Panc1 (cell line): ENCODE measurements around the gene COP1. TPM values are rescaled to one million over a fixed set of nuclear protein-coding genes. Genes with fewer than 3 reads are reported as not detected.

Source experiments
- ATAC-seq: fragments of 200-7000 bp; cut with Tn5 transposase; 2 replicates; pipeline ENCODE4 v1.9.1; 2020; ENCODE audit warnings: mild to moderate bottlenecking, moderate library complexity
- BruUV-seq: library from RNA; stranded (reverse); fragments of 400-500 nt; replicated peaks from 2 replicates; lab custom pipeline; 2021; lab: Mats Ljungman, UMichigan
- CTCF ChIA-PET: fragments of 300-600 bp; sonication (Branson Sonifier 250); formaldehyde crosslinking; loops from one replicate; lab custom pipeline; 2022; ENCODE audit warnings: antibody characterized with exemption; lab: Charles Lee
- POLR2A ChIA-PET: fragments of 300-600 bp; sonication (Branson Sonifier 250); formaldehyde crosslinking; loops from one replicate; lab custom pipeline; 2022; ENCODE audit warnings: antibody characterized with exemption; lab: Charles Lee
- DNase-seq: peaks from one replicate; pipeline ENCODE4 v3.0.0-alpha.2; 2010; ENCODE audit warnings: low read depth, low spot score
- H3K27ac ChIP-seq: 2 replicates; pipeline ENCODE4 v1.5.1; 2011; ENCODE audit warnings: mild to moderate bottlenecking, low read length, inconsistent platforms
- H3K27me3 ChIP-seq: fragments of 200-500 bp; sonication (Bioruptor generic); 2 replicates; pipeline ENCODE4 v1.6.0; 2014; ENCODE audit warnings: low read length, inconsistent platforms; ENCODE audit not compliant: control insufficient read depth, insufficient read depth
- H3K36me3 ChIP-seq: fragments of 200-500 bp; sonication (Bioruptor generic); 2 replicates; pipeline ENCODE4 v1.5.1; 2014; ENCODE audit warnings: inconsistent platforms, mild to moderate bottlenecking, low read length, moderate library complexity; ENCODE audit not compliant: control insufficient read depth, insufficient read depth
- H3K4me1 ChIP-seq: 2 replicates; pipeline ENCODE4 v1.5.1; 2011; ENCODE audit warnings: inconsistent platforms, mild to moderate bottlenecking, low read length, moderate library complexity; ENCODE audit not compliant: control insufficient read depth, insufficient read depth
- H3K4me3 ChIP-seq, 2 experiments: 2 replicates each; pipeline ENCODE4 v1.5.1; 2011 to 2012; ENCODE audit warnings: low read depth in 2 of 2, low read length in 2 of 2, mild to moderate bottlenecking in 2 of 2, inconsistent platforms in 1 of 2, moderate library complexity in 1 of 2
- H3K9me3 ChIP-seq: fragments of 200-500 bp; sonication (Bioruptor generic); 2 replicates; pipeline ENCODE4 v1.5.1; 2014; ENCODE audit warnings: low read depth, mild to moderate bottlenecking, inconsistent platforms, low read length, moderate library complexity; ENCODE audit not compliant: control insufficient read depth, insufficient read depth
- POLR2AphosphoS5 ChIP-seq: IDR thresholded peaks from 2 replicates; pipeline ENCODE4 v1.6.1; 2012; ENCODE audit warnings: mild to moderate bottlenecking, low read depth, low read length, moderate library complexity
- SIN3A ChIP-seq: IDR thresholded peaks from 2 replicates; pipeline ENCODE4 v1.6.1; 2012; ENCODE audit warnings: low read depth, mild to moderate bottlenecking, low read length, moderate library complexity, borderline replicate concordance; ENCODE audit not compliant: insufficient read depth
- TCF7L2 ChIP-seq: IDR thresholded peaks from 2 replicates; pipeline ENCODE4 v1.6.1; 2011; ENCODE audit warnings: mild to moderate bottlenecking, low read depth, low read length, inconsistent platforms
- in situ Hi-C: cut with HindIII; loops from 2 replicates; pipeline ENCODE4 v1.10.0; 2016; ENCODE audit warnings: low sequenced_read_pairs, low pct_unique_long_range_greater_than_20kb
- intact Hi-C: fragments of 100-400 bp; cut with micrococcal nuclease; formaldehyde crosslinking; loops from one replicate; pipeline ENCODE4 v1.10.0; 2022; ENCODE audit not compliant: unreplicated experiment
- total RNA-seq: library from RNA; stranded (reverse); gene quantifications from one replicate; pipeline ENCODE4 v1.2.1, GENCODE V29; 2021; ENCODE audit not compliant: unreplicated experiment
- TF ChIP-seq, protein P1 (sequence below), 2 experiments: IDR thresholded peaks; 2 replicates each; pipeline ENCODE4 v1.6.1; 2011 to 2012; ENCODE audit warnings: low read depth in 2 of 2, control low read depth in 1 of 2, low read length in 1 of 2, mild to moderate bottlenecking in 1 of 2, moderate library complexity in 1 of 2; ENCODE audit not compliant: insufficient read depth in 1 of 2
- TF ChIP-seq, protein P2 (sequence below): fragments of 450-650 bp; IDR thresholded peaks from 2 replicates; pipeline ENCODE4 v1.5.1; 2017; ENCODE audit warnings: mild to moderate bottlenecking

The COP1 gene
- total RNA-seq, 1 experiment from 2014 or later: 36.5 TPM

DNA sequence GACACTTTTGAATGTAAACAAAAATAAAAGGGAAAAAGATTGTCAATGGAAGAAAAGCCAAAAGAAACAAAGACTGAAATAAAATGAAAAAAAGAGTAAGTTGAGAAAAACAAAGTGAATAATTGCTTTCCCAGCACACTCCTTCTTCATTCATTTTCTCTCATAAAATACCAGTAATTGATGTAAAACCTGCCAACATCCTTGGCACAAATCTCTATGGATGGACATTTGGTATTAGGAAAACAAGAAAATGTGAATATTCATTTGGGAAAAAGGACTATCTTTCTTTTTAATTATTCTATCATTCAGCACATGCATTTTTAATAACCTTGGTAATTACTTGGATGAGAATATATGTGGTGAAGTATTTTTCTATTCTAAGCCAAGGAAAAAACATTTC, 259.3 kb downstream of the COP1 start:
- ChIA-PET CTCF (no interaction called here), POLR2A (no interaction called here)
- no peaks in the 10 kb centered on the region for H3K9me3 ChIP-seq
- H3K4me1 ChIP-seq: no peaks in the 10 kb centered on the region
- TF ChIP-seq TCF7L2 (no peak), POLR2AphosphoS5 (no peak), SIN3A (no peak)
- TF ChIP-seq, protein P1, sequence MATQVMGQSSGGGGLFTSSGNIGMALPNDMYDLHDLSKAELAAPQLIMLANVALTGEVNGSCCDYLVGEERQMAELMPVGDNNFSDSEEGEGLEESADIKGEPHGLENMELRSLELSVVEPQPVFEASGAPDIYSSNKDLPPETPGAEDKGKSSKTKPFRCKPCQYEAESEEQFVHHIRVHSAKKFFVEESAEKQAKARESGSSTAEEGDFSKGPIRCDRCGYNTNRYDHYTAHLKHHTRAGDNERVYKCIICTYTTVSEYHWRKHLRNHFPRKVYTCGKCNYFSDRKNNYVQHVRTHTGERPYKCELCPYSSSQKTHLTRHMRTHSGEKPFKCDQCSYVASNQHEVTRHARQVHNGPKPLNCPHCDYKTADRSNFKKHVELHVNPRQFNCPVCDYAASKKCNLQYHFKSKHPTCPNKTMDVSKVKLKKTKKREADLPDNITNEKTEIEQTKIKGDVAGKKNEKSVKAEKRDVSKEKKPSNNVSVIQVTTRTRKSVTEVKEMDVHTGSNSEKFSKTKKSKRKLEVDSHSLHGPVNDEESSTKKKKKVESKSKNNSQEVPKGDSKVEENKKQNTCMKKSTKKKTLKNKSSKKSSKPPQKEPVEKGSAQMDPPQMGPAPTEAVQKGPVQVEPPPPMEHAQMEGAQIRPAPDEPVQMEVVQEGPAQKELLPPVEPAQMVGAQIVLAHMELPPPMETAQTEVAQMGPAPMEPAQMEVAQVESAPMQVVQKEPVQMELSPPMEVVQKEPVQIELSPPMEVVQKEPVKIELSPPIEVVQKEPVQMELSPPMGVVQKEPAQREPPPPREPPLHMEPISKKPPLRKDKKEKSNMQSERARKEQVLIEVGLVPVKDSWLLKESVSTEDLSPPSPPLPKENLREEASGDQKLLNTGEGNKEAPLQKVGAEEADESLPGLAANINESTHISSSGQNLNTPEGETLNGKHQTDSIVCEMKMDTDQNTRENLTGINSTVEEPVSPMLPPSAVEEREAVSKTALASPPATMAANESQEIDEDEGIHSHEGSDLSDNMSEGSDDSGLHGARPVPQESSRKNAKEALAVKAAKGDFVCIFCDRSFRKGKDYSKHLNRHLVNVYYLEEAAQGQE (IDR thresholded peaks at IDR 0.05; ENCODE audit: insufficient read depth in 1 of 2, low read depth in 2 of 2, low read length in 1 of 2): no peak
- TF ChIP-seq, protein P2, sequence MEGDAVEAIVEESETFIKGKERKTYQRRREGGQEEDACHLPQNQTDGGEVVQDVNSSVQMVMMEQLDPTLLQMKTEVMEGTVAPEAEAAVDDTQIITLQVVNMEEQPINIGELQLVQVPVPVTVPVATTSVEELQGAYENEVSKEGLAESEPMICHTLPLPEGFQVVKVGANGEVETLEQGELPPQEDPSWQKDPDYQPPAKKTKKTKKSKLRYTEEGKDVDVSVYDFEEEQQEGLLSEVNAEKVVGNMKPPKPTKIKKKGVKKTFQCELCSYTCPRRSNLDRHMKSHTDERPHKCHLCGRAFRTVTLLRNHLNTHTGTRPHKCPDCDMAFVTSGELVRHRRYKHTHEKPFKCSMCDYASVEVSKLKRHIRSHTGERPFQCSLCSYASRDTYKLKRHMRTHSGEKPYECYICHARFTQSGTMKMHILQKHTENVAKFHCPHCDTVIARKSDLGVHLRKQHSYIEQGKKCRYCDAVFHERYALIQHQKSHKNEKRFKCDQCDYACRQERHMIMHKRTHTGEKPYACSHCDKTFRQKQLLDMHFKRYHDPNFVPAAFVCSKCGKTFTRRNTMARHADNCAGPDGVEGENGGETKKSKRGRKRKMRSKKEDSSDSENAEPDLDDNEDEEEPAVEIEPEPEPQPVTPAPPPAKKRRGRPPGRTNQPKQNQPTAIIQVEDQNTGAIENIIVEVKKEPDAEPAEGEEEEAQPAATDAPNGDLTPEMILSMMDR: no peak
- BruUV-seq: no TSS peak
- DNase-seq (no peak), ATAC-seq (no peak)
- in situ Hi-C loops: no loop called here
- intact Hi-C loops: no loop called here
- no peak overlapping the region for H3K4me3 ChIP-seq
- no peaks in the 10 kb centered on the region; the same call in 1 of the 2 replicates for H3K36me3 ChIP-seq
- H3K27ac ChIP-seq: no peak overlapping the region
- H3K27me3 ChIP-seq: no peaks in the 10 kb centered on the region

DNA sequence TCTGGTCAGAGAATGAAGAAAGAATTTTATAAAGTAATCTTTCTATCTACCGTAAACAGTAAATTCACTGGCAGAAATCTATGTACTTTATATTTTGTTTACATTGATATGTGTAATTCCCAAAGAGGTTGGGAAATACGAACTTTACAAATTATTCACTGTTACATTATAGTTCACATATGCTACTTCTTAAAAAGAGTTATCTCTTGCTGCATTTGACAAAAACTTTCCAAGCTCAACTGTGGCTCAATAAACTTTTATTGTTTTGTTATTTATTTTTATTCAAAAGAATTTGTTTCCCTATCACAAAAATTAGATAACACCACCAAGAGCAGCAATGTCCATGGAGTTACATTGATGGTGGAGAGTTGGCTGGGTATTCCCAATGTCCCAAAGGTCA, 262.5 kb downstream of the COP1 start:
- H3K4me1 ChIP-seq: no peaks in the 10 kb centered on the region
- H3K4me3 ChIP-seq: no peak overlapping the region
- ChIA-PET POLR2A (no interaction called here), CTCF (no interaction called here)
- in situ Hi-C loops (no loop called here), intact Hi-C loops (no loop called here)
- H3K9me3 ChIP-seq: no peaks in the 10 kb centered on the region
- no peak for TF ChIP-seq TCF7L2
- TF ChIP-seq, protein P2: no peak
- TF ChIP-seq SIN3A: no peak
- DNase-seq: no peak
- ATAC-seq: no peak
- H3K36me3 ChIP-seq: no peaks in the 10 kb centered on the region; the same call in 1 of the 2 replicates
- no peaks in the 10 kb centered on the region for H3K27me3 ChIP-seq
- H3K27ac ChIP-seq: no peak overlapping the region
- BruUV-seq: no TSS peak
